Measurements from ENCODE around the gene CHD3.
"Not testable (repeated sequence)": the region's sequence is repeated elsewhere in the genome, so short reads cannot be mapped to it uniquely, and the experiment has no call there.

Gene CHD3

DNA sequence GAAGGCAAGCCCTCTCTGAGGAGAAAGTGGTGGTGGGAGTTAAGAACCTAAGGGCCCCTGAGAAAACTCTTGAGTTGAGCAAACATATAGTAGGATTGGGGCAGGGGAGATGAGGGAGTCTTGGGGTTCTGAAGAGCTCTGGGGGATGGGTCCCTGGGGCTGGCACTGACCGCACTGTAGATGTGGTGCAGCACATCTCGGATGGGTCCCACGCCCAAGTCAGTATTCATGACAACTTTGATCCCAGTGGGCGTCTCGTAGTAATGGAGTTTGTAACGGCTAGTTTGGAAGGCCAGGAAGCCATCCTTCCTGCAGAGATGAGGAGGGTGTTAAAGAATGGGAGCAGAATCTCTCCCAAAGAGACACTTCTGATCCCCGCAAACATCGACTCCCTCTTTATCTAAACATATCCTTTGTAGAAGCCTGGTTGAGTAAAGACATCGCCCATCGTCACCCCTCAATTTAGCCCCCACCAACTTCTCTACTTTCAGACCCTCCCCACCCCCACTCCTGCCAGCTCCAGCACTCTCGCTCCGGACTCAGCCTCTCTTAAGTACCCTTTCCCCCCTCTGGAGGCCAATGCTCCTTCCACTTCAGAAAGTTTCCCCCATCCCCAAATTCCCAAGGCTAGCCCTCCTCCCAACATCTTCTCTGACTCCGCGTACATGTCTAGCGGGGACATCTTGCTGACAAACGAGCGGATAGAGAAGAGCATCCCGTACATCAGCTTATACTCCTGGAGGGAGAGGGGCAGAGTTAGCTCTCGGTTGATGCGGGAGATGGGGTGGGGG is 42.4 kb downstream of the CHD3 start:
- peak overlapping the region; percentile 90 for H3K4me3 ChIP-seq (ENCODE audit: low read depth, low read length)

- peak within 1 kb of the TSS; percentile 90 for H3K4me3 ChIP-seq (ENCODE audit: low read depth, low read length)
Measured at GRCh38 chr17:7931709-7932482, 43.3 kb downstream of the CHD3 start, which contains the start of the genes CNTROB and TRAPPC1. TSS of gene CNTROB (plus strand) at chr17:7932206. CDS start at chr17:7933080, 874 bp downstream. TSS of gene TRAPPC1 (minus strand) at chr17:7931946. CDS start at chr17:7931829, 117 bp downstream.

- peak overlapping the region; percentile 90 for H3K4me3 ChIP-seq (ENCODE audit: low read depth, low read length)
Measured at GRCh38 chr17:7932483-7932891, 43.9 kb downstream of the CHD3 start.

- H3K4me3 ChIP-seq (ENCODE audit: low read depth, low read length): peak overlapping the region; percentile 90
Measured at GRCh38 chr17:7932949-7933348, 44.4 kb downstream of the CHD3 start.

GRCh38 chr17:7935859-7936258 is 47.3 kb downstream of the CHD3 start:
- no peak overlapping the region for H3K4me3 ChIP-seq (ENCODE audit: low read depth, low read length)

GRCh38 chr17:7940034-7940433 is 51.4 kb downstream of the CHD3 start:
- H3K4me3 ChIP-seq (ENCODE audit: low read depth, low read length): no peak overlapping the region

- no peak overlapping the region for H3K4me3 ChIP-seq (ENCODE audit: low read depth, low read length)
Measured at GRCh38 chr17:7940743-7941142, 52.2 kb downstream of the CHD3 start.

DNA sequence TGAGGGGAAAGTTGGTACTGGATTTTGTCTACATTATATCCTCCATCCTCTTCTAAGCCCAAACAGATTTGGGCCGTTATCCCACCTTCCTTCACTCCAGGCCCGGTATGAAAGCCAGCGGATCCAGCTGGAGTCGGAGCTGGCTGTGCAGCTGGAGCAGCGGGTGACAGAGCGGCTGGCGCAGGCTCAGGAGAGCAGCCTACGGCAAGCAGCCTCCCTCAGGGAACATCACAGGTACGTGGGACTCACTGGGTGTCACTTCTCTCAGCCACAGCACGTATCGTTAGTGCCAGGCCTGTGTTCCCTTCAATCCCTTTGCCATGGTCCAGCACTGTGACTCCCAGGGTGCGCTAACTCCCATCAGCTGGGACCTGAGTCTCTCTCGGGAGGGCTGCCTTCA is 54.7 kb downstream of the CHD3 start:
- no peak overlapping the region for H3K4me3 ChIP-seq (ENCODE audit: low read depth, low read length)

DNA sequence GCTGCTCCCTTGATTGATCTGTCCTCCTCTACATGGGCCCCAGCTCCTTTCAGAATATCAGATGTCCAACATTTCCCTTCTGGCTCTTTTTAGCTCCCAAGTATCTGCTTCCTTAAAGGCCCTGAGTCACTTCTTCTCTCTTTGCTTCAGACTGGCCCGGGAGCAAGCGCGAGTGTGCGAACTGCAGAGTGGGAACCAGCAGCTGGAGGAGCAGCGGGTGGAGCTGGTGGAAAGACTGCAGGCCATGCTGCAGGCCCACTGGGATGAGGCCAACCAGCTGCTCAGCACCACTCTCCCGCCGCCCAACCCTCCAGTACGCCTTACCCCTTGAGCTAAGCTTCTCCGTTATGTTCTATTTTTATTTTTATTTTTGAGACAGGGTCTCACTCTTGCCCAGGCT is 55.7 kb downstream of the CHD3 start:
- H3K4me3 ChIP-seq (ENCODE audit: low read depth, low read length): no peak overlapping the region

- H3K4me3 ChIP-seq (ENCODE audit: low read depth, low read length): no peak overlapping the region
Measured at GRCh38 chr17:7945651-7946050, 57.1 kb downstream of the CHD3 start.

DNA sequence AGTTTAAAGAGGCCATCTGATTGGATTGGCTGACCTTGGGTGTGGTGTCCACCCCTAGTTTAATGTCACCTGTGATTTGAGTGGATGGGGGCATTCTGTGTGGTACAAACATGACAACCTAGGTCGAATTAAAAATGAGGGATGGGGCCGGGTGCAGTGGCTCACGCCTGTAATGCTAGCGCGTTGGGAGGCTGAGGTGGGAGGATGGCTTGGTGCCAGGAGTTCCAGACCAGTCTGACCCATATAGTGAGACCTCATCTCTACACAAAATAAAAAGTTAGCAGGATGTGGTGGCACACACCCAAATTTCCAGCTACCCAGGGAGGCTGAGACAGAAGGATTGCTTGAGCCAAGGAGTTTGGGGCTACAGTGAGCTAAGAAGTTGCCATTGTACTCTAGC is 57.9 kb downstream of the CHD3 start:
- no peak overlapping the region for H3K4me3 ChIP-seq (ENCODE audit: low read depth, low read length)

DNA sequence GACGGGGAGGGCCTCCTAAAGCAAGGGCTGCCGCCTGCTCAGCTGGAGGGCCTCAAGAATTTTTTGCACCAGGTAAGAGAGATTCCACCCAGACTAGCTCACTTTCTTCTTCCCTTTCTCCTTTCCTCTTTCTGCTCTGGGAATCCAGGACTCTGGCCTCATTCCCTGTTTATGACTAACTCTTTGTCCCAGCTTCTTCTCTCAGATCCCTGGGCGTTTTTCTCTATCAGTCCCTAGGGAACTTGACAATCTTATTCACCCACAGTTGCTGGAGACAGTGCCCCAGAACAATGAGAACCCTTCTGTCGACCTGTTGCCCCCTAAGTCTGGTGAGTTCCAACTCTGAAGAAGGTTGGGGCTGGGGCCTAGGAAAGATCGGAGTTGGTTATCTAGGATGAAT is 59.1 kb downstream of the CHD3 start:
- H3K4me3 ChIP-seq (ENCODE audit: low read depth, low read length): no peak overlapping the region

- no peak overlapping the region for H3K4me3 ChIP-seq (ENCODE audit: low read depth, low read length)
Measured at GRCh38 chr17:7950578-7950977, 62.0 kb downstream of the CHD3 start.

GRCh38 chr17:7951143-7951792 is 62.7 kb downstream of the CHD3 start:
- H3K4me3 ChIP-seq (ENCODE audit: low read depth, low read length): no peak overlapping the region

DNA sequence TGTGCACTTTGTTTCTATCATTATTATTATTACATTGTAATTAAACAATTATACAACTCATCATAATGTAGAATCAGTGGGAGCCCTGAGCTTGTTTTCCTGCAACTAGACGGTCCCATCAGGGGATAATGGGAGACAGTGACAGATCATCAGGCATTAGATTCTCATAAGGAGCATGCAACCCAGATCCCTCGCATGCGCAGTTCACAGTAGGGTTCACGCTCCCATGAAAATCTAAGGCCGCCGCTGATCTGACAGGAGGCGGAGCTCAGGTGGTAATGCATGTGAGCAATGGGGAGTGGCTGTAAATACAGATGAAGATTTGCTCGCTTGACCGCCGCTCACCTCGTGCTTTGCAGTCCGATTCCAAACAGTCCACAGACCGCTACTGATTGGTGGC is 64.7 kb downstream of the CHD3 start:
- not testable (repeated sequence) for H3K4me3 ChIP-seq (ENCODE audit: low read depth, low read length)

DNA sequence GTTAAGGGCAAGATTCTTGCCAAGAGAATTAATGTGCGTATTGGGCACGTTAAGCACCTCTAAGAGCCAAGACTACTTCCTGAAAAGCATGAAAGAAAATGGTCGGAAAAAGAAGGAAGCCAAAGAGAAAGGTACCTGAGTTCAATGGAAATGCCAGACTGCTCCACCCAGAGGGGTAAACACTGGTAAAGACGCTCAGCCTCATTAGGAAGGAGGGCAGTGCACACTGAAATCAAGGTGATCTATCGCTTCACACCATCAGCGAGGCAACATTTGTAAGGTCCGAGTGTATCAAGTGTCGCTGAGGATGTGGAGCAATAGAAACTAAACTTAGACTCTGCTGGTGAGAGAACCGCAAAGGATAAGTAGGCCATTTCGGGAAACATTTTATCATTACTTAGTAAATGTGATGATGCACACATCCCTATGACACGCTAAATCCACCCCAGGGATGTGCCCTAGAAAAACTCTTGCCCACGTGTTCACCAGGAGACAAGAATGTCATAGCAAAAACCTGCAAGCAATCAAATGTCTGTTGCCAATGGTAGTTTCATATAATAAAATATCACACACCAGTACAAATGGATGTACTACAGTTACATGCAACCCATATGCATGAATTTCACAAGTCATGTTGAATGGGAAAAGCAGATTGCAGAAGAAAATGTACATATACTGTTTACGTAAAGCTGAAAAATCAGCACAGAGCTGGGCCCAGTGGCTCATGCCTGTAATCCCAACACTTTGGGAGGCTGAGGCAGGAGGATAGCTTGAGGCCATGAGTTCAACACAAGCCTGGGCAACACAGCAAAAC is 67.0 kb downstream of the CHD3 start:
- H3K4me3 ChIP-seq (ENCODE audit: low read depth, low read length): no peak overlapping the region

GRCh38 chr17:7956228-7956965 is 67.8 kb downstream of the CHD3 start:
- no peak overlapping the region for H3K4me3 ChIP-seq (ENCODE audit: low read depth, low read length)

DNA sequence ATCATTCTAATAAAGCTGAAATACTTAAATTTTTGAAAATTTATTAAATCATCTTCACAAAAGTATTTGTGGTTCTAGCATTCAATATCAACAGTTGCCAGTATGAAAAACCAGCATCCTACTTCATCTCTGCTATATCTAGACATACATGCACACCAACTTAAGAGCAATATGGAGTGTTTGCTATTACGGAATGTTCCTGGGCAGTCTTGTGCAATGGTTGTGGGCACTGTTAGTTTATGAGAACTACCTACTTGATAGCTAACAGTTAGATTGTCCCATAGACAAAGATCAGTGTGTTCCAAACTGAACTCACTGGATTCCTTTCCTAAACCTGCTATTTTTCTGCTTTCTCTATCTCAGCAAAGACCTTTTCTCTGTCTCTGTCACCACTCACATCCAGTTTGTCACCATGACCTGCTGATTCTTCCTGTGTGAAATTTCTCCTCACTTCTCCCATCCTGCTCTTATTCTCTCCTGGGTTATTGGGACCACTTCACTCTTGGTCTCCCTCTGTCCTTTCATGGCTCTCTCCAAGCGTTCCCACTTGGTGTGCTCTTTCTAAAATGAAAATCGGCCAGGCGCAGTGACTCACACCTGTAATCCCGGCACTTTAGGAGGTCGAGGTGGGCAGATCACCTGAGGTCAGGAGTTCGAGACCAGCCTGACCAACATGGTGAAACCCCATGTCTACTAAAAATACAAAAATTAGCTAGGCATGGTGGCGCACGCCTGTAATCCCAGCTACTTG is 71.1 kb downstream of the CHD3 start:
- no peak overlapping the region for H3K4me3 ChIP-seq (ENCODE audit: low read depth, low read length)

- no peak overlapping the region for H3K4me3 ChIP-seq (ENCODE audit: low read depth, low read length)
Measured at GRCh38 chr17:7961421-7961820, 72.8 kb downstream of the CHD3 start.
